ENCODE results near the gene SELL. TPM values are rescaled to one million over a fixed set of nuclear protein-coding genes. Genes with fewer than 3 reads are reported as not detected.
"Not testable (repeated sequence)": the region's sequence is repeated elsewhere in the genome, so short reads cannot be mapped to it uniquely, and the experiment has no call there.

SELL gene
- total RNA-seq, 6 experiments from 2014 or later = 0.10 to 0.28 (median 0.12) TPM; not detected in 2

DNA sequence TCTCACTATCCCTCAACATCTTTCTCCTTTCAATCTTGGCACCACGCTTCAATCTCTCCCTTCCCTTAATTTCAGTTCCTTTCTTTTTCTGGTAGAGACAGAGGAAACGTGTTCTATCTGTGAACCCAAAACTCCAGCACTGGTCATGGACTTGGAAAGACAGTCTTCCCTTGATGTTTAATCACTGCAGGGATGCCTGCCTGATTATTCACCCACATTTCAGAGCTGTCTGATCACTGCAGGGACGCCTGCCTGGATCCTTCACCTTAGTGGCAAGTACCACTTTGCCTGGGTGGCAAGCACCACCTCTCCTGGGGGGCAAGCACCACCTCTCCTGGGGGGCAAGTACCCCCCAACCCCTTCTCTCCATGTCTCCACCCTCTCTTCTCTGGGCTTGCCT, 27.8 kb downstream of the SELL start:
- Mint-ChIP-seq H3K4me3 (no peak overlapping the region), H3K4me1 (ENCODE audit: low read depth) (no peaks in the 10 kb centered on the region), H3K27me3 (ENCODE audit: insufficient read depth) (peaks cover 11% of the 10 kb centered on the region), H3K27ac (no peak overlapping the region), H3K36me3 (ENCODE audit: low read depth) (no peaks in the 10 kb centered on the region), H3K9me3 (no peaks in the 10 kb centered on the region)
- DNase-seq = no peak
- TF ChIP-seq, protein P1, sequence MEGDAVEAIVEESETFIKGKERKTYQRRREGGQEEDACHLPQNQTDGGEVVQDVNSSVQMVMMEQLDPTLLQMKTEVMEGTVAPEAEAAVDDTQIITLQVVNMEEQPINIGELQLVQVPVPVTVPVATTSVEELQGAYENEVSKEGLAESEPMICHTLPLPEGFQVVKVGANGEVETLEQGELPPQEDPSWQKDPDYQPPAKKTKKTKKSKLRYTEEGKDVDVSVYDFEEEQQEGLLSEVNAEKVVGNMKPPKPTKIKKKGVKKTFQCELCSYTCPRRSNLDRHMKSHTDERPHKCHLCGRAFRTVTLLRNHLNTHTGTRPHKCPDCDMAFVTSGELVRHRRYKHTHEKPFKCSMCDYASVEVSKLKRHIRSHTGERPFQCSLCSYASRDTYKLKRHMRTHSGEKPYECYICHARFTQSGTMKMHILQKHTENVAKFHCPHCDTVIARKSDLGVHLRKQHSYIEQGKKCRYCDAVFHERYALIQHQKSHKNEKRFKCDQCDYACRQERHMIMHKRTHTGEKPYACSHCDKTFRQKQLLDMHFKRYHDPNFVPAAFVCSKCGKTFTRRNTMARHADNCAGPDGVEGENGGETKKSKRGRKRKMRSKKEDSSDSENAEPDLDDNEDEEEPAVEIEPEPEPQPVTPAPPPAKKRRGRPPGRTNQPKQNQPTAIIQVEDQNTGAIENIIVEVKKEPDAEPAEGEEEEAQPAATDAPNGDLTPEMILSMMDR (IDR thresholded peaks at IDR 0.05) = no peak

- H3K27me3 Mint-ChIP-seq (ENCODE audit: insufficient read depth) = peaks cover 11% of the 10 kb centered on the region
- DNase-seq; H3K4me1 Mint-ChIP-seq (ENCODE audit: low read depth); H3K4me3 Mint-ChIP-seq; H3K36me3 Mint-ChIP-seq (ENCODE audit: low read depth); H3K9me3 Mint-ChIP-seq; H3K27ac Mint-ChIP-seq: not testable (repeated sequence)
Observed at GRCh38 chr1:169683168-169683567, 28.3 kb downstream of the SELL start.

GRCh38 chr1:169682071-169682470, 29.3 kb downstream of the SELL start:
- peaks cover 11% of the 10 kb centered on the region for H3K27me3 Mint-ChIP-seq (ENCODE audit: insufficient read depth)
- H3K4me1 Mint-ChIP-seq (ENCODE audit: low read depth) = no peaks in the 10 kb centered on the region
- no peak overlapping the region for H3K4me3 Mint-ChIP-seq
- H3K9me3 Mint-ChIP-seq = no peaks in the 10 kb centered on the region
- DNase-seq = no peak
- TF ChIP-seq, protein P1 (IDR thresholded peaks at IDR 0.05) = no peak
- H3K27ac Mint-ChIP-seq = no peak overlapping the region
- H3K36me3 Mint-ChIP-seq (ENCODE audit: low read depth) = no peaks in the 10 kb centered on the region

DNA sequence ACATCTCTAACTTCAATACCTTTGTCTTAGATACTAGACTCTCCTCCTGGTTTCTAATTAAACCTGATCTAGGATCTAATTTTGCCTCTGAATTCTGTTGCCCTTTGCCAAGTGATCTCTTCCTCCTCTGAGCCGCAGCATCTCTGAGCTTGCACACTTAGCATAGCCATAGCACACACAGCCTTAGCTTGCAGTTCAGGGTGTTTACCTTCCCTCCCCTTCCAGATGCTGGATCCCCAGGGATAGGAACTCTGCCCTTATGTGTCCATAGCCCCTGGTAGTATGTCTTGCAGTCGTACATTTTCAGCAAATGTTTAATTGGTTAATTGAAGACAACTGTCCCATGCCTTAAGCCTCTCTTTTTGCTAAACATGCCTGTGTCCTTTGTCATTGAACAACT, 30.3 kb downstream of the SELL start:
- Mint-ChIP-seq H3K9me3 (no peaks in the 10 kb centered on the region), H3K4me1 (ENCODE audit: low read depth) (no peaks in the 10 kb centered on the region), H3K27ac (no peak overlapping the region), H3K4me3 (no peak overlapping the region), H3K27me3 (ENCODE audit: insufficient read depth) (peaks cover 11% of the 10 kb centered on the region), H3K36me3 (ENCODE audit: low read depth) (no peaks in the 10 kb centered on the region)
- TF ChIP-seq, protein P1 (IDR thresholded peaks at IDR 0.05) = no peak
- no peak for DNase-seq

DNA sequence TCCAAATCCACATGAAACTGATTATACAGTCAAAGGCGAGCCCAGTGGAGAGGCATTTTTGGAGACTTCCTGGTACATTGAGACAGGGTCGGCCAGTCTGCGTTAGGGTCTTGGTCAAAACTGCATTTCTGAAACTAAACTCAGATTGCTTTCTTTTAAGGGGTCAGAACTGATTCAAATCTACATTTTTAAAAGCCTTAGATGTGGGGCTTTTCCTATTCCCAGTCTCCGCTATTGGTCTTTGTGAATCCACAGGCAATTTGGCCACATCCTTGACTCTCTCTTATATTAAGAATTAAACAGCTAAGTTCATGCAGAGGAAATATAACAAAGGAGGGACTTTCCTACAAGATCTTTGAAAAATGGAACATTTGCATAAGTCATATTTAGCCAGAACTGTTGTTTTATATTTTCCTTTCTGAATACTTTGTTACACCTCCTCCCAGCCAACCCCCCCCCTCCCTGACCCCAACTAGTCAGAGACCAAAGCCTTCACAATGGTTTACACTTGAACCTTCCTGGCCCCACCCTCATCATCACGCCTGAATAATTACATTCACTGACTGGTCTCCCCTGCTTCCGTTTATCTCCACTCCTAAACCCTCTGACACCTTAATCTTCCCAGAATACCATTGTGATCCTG, 30.9 kb downstream of the SELL start:
- DNase-seq = no peak
- Mint-ChIP-seq H3K4me1 (ENCODE audit: low read depth) (no peaks in the 10 kb centered on the region), H3K4me3 (no peak overlapping the region), H3K9me3 (no peaks in the 10 kb centered on the region), H3K36me3 (ENCODE audit: low read depth) (no peaks in the 10 kb centered on the region), H3K27ac (no peak overlapping the region), H3K27me3 (ENCODE audit: insufficient read depth) (peaks cover 11% of the 10 kb centered on the region)
- TF ChIP-seq, protein P1 (IDR thresholded peaks at IDR 0.05) = no peak

DNA sequence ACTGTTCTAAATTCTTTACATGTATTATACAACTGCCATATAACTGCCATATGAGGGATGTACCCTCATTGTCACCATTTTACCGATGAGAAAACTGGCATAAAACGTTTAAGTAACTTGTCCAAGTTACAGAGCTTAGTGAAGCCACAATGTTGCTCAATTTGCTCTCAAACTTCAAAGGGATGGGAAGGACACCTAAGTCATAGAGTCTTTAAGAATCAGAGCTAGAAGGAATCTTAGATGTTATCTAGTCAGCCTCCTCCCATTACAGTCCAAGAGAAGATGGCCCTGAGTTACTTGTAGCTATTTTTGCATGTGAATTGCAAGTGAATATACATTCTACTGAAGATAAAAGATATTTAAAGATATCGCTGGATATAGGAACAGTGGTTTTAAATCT, 31.7 kb downstream of the SELL start:
- Mint-ChIP-seq H3K36me3 (ENCODE audit: low read depth) (no peaks in the 10 kb centered on the region), H3K4me1 (ENCODE audit: low read depth) (no peaks in the 10 kb centered on the region), H3K27ac (no peak overlapping the region), H3K4me3 (no peak overlapping the region), H3K27me3 (ENCODE audit: insufficient read depth) (peaks cover 11% of the 10 kb centered on the region), H3K9me3 (no peaks in the 10 kb centered on the region)
- no peak for DNase-seq
- TF ChIP-seq, protein P1 (IDR thresholded peaks at IDR 0.05) = no peak
